Vagina (tissue), 2 donors: ENCODE results near the gene LGMN. TPM values are rescaled to one million over a fixed set of nuclear protein-coding genes. Genes with fewer than 3 reads are reported as not detected.

Experiments
- DNase-seq, 2 donors: peaks; one replicate each; pipeline ENCODE4 v3.0.0-alpha.2; 2017; ENCODE audit errors: extremely low spot score in 2 of 2
- H3K27ac ChIP-seq: fragments of 200-600 bp; sonication (generic); one replicate; pipeline ENCODE4 v1.5.1; 2019
- H3K27me3 ChIP-seq: fragments of 200-600 bp; sonication (generic); one replicate; pipeline ENCODE4 v1.5.1; 2019
- H3K36me3 ChIP-seq, 2 donors: fragments of 200-600 bp; sonication (generic); one replicate each; pipeline ENCODE4 v1.5.1; 2017 to 2019
- H3K4me1 ChIP-seq: fragments of 200-600 bp; sonication (generic); one replicate; pipeline ENCODE4 v1.5.1; 2019
- H3K4me3 ChIP-seq, 2 donors: fragments of 200-600 bp; sonication (generic); 1 replicate in 1 of 2; 2 replicates in 1 of 2; pipeline ENCODE4 v1.5.1; 2016 to 2019
- H3K9me3 ChIP-seq: fragments of 200-600 bp; sonication (generic); one replicate; pipeline ENCODE4 v1.5.1; 2019
- CTCF ChIP-seq, 3 experiments: fragments of 450-650 bp in 2 of 3; fragments of 200-600 bp in 1 of 3; sonication (generic) in 1 of 3; IDR thresholded peaks; one replicate each; pipeline ENCODE4 v1.5.1; 2017 to 2019; ENCODE audit warnings: antibody characterized with exemption in 3 of 3, mild to moderate bottlenecking in 2 of 3, moderate library complexity in 2 of 3
- POLR2A ChIP-seq, 2 donors: fragments of 450-650 bp; IDR thresholded peaks; one replicate each; pipeline ENCODE4 v1.6.1; 2017; ENCODE audit warnings: antibody characterized with exemption in 2 of 2, mild to moderate bottlenecking in 2 of 2, moderate library complexity in 2 of 2
- POLR2AphosphoS5 ChIP-seq, 2 donors: sonication (generic); formaldehyde crosslinking; IDR thresholded peaks; one replicate each; pipeline ENCODE4 v1.9.0; 2017; ENCODE audit warnings: antibody characterized with exemption in 2 of 2, mild to moderate bottlenecking in 2 of 2, low read depth in 1 of 2; ENCODE audit not compliant: insufficient read depth in 1 of 2
- intact Hi-C: fragments of 100-400 bp; cut with DNase I; formaldehyde crosslinking; loops from one replicate; pipeline ENCODE4 v1.15.1; 2023
- total RNA-seq: library from RNA; depleted of rRNA; stranded (reverse); fragments of >200 nt; gene quantifications from one replicate; pipeline ENCODE4 v1.2.3, GENCODE V29; 2016

Gene LGMN
- total RNA-seq, 1 donor from 2014 or later: 61.6 TPM

GRCh38 chr14:92659765-92660561 lies 88.5 kb downstream of the LGMN start:
- H3K9me3 ChIP-seq: no peaks in the 10 kb centered on the region
- peaks cover 0 to 26% of the 10 kb centered on the region in 2 donors for H3K36me3 ChIP-seq
- intact Hi-C loops: no loop called here
- peaks cover 39% of the 10 kb centered on the region for H3K4me1 ChIP-seq
- H3K27me3 ChIP-seq: no peaks in the 10 kb centered on the region
- no peak for TF ChIP-seq POLR2AphosphoS5 (IDR thresholded peaks at IDR 0.05; ENCODE audit: insufficient read depth in 1 of 2, low read depth in 1 of 2)
- no peak for TF ChIP-seq CTCF (IDR thresholded peaks at IDR 0.05)
- TF ChIP-seq POLR2A (IDR thresholded peaks at IDR 0.05): no peak
- H3K4me3 ChIP-seq: no peak overlapping the region
- no peak for DNase-seq
- H3K27ac ChIP-seq: peak overlapping the region; percentile 53

- Histone ChIP-seq H3K4me3 (no peak overlapping the region), H3K27me3 (no peaks in the 10 kb centered on the region), H3K27ac (peak overlapping the region; percentile 53), H3K4me1 (peaks cover 39% of the 10 kb centered on the region), H3K36me3 (peaks cover 0 to 26% of the 10 kb centered on the region in 2 donors), H3K9me3 (no peaks in the 10 kb centered on the region)
- no peak for DNase-seq
- TF ChIP-seq POLR2A (IDR thresholded peaks at IDR 0.05) (no peak), POLR2AphosphoS5 (IDR thresholded peaks at IDR 0.05; ENCODE audit: insufficient read depth in 1 of 2, low read depth in 1 of 2) (no peak), CTCF (IDR thresholded peaks at IDR 0.05) (no peak)
- intact Hi-C loops: no loop called here
Observed at GRCh38 chr14:92658684-92659083, 89.7 kb downstream of the LGMN start.

- Histone ChIP-seq H3K27me3 (no peaks in the 10 kb centered on the region), H3K27ac (peak overlapping the region; percentile 38), H3K4me3 (no peak overlapping the region), H3K9me3 (no peaks in the 10 kb centered on the region), H3K36me3 (peaks cover 0 to 25% of the 10 kb centered on the region in 2 donors), H3K4me1 (peaks cover 39% of the 10 kb centered on the region)
- intact Hi-C loops: no loop called here
- TF ChIP-seq CTCF (IDR thresholded peaks at IDR 0.05): no peak
- TF ChIP-seq POLR2A (IDR thresholded peaks at IDR 0.05): no peak
- no peak for TF ChIP-seq POLR2AphosphoS5 (IDR thresholded peaks at IDR 0.05; ENCODE audit: insufficient read depth in 1 of 2, low read depth in 1 of 2)
- DNase-seq: no peak
Observed at GRCh38 chr14:92658160-92658559, 90.3 kb downstream of the LGMN start.

- intact Hi-C loops: no loop called here
- peaks cover 0 to 21% of the 10 kb centered on the region in 2 donors for H3K36me3 ChIP-seq
- no peak for DNase-seq
Observed at GRCh38 chr14:92657457-92658142, 90.8 kb downstream of the LGMN start.

More at GRCh38 chr14:92657457-92658142, 90.8 kb downstream of the LGMN start:
- Histone ChIP-seq H3K4me3 (no peak overlapping the region), H3K9me3 (no peaks in the 10 kb centered on the region), H3K4me1 (peaks cover 39% of the 10 kb centered on the region), H3K27me3 (no peaks in the 10 kb centered on the region), H3K27ac (peak overlapping the region; percentile 38)
- TF ChIP-seq POLR2A (IDR thresholded peaks at IDR 0.05) (no peak), CTCF (IDR thresholded peaks at IDR 0.05) (no peak), POLR2AphosphoS5 (IDR thresholded peaks at IDR 0.05; ENCODE audit: insufficient read depth in 1 of 2, low read depth in 1 of 2) (peak in 1 of 2 donors; percentile 48)
